UCSD-AML1 (cell line): ENCODE data around the gene VPS35.

Experiments
- DNase-seq: peaks from one replicate; lab custom pipeline; 2025; ENCODE audit not compliant: unreplicated experiment; lab: John Stamatoyannopoulos, UW

The VPS35 gene

DNA sequence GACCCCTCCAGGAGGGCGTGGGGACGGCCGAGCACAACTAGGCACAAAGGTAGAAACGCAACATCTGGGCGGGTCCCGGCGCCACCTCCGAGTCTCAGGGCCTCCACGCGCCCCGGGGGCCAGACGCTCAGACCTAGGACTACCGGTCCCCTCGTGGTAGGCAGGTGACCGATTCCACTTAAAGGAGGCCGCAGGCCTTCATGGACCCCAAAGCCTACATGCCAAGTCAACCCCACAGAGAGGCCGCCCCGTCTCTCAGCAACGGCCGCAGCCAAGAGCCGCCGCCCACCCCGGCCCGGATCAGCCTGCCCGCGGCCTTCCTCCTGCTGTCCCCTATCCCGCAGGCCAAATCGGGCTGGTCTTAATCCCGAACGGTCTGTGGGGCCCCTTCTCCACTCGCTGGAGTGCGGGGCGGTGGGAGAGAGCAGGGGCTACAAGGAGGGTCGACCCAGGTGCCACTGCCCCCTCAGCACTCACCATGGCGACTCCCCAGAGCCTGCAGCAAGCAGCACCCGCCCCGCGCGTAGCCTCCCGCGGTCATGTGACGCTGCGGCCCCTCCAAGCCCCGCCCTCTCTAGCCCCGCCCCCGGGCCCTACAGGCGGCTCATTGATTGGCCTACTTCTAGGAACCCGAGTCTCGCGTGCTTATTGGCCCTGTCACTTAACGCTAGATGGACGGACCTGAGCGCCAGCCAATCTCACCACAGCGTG lies at the start of gene VPS35:
TSS of gene VPS35 (minus strand) at position 525 of the 711 bp plus-strand sequence. CDS start at position 480, 45 bp downstream.
- DNase-seq: peak; percentile 99

DNA sequence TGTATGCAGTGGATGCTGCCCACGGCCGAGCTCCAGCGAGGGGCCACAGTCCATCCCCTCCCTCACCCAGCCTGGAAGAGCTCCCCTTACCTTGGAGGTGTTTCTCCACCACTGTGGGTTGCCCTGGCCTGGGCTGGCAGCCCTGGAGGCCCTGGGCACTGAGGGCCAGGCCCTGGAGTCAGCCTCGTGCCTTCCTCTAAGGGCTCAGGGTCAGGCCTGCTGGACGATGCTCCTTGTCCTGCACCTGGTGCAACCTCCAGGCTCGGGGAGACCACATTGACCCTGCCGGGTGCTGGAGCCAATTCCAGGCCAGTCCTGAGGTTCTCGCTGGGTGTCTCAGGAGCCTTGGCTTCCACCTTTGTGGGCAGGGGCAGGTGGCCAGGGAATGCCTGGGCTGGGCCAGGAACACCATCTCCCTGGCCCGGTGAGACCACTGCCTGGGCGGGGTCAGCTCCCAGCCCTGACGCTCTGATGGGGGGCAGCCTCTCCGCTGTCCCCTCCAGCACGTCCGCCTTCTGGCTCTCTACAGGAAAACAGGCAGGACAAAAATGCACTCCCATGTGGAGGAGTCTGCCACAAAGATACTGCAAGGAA lies 48.7 kb upstream of the VPS35 start:
- DNase-seq: no peak

DNA sequence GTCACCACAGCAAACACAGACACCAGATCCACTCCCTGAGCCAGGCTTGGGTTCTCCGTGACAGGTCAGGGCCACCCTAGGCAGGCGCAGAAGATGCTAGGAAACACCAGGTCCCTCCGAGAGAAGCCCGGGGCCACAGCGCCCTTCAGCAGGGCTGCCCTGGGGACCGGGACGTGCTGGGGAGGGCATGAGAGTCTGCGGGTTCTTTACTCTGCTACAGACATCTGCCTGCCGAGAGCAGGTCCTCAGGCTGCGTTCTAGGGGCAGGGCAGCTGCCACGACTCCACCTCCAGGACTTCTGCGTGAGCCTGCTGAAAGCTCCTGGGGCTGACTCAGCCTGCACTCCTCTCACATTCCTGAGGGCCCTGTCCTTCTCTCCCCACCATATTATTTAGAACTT lies 47.7 kb upstream of the VPS35 start:
- no peak for DNase-seq

DNA sequence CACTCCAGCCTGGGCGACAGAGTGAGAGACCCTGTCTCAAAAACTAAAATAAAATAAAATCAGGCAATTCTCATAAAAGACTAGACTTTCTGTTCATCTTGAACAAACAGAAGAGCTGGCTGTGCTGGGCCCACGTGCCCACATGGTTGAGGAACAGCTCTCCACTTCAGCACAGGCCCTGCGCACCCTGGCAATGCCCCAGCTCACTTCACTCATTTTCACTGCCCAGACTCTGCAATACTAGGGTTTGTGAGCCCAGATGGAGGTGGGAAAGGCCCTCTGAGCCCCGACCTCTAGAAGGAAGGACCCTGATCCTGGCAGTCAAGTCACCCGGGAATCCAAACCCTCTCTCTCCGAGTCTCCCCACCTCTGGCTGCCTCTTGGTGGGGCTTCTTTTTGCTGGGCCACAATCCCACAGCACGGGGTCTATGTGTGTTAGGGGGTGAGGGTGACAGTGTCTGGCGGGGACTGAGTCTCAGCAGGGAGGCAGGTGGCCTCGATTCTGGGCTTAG lies 44.4 kb upstream of the VPS35 start:
- DNase-seq: no peak

DNA sequence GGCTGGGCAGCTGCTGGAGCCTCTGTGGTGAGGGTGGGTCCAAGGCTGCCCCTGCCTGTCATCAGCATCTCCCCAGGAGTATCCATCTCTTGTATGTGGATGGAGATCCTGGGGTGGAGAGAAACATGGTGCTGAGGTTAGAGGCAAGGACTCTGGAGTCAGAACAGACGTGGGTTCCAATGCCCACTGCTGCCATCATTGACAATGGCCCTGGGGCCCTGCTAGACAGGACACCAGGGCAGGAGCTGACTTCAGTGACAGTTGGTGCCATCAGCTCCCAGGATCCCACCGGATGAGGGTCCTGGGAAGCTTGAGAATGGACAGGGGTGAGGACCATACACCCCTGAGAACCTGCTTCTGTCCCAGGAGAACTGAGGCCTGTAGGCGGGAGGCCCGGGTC lies 43.6 kb upstream of the VPS35 start:
- DNase-seq: no peak

DNA sequence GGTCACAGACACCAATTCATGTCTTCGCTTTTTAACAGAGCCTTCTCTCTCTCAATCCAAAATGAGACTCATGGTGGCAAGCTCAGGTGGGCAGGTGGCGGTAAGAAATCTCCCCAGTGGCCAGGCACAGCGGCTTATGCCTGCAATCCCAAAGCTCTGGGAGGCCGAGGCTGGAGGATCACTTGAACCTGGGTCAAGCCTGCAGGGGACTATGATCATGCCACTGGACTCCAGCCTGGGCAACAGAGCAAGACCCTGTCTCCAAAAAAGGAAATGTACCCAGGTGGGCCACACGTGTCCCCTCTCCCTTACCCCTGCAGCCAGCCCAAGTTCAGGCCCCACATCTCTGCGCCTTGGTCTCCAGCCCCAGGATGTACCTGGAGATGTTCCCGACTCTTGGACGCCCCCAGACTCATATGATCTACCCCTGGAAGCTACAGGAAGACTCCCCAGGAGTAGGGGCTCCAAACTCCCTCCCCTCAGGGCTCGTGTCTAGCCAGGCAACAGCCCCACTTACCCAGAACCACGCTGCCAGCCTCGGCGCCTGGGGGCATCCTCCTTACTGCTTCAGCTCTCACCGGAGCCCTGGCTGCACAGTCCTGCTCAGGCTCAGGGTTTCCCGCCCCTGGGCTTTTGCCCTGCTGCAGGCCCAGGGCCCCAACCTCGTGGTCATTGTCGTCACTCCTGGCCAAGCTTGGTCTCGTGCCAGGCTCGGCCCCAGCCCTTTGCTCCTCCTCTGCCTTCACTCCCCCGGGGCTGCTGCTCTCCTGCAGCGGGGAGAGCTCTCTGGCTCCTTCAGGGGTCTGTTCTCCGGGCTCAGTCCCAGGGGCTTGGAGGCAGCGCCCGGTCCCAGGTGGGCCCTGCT lies 42.9 kb upstream of the VPS35 start:
- DNase-seq: no peak

DNA sequence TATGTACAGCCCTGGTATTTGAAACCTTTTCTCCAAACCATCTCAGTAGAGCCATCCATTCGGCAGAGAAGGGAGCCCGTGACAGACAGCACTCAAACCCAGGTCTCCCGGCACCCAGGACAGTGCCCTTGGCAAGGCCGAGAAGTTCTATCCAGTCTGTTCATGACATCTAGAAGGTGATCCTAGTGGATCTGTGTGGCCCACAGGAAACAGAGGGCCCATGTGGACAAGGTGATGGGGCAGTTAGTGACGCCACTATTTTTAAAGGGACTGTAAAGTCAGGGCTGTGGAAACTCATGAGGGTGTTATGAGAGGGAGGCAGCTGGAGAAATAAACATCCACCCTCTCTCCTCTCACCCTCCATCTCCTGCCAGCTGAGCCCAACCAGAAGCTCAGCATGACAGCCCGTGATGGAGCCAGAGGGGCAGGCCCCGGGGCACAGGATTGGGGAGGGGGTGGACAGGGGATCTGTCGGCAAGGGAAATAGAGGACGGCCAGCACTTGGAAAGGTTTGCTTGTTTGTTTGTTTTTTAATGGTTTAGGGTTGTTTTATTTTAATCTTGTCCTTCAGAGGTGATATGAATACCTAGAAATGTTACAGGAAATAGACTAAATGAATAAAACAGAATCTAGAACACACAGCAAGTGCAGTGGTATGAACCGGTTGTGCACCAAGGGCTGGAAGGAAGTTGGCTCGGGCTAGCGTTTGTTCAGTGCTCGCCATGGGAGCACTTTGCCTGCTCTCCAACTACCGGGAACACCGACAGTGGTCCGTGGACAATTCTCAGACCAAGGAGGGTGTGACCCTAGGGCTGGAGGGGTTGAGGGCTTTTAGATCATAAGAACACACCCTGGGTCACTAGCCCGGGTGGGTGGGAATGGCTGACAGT lies 42.1 kb upstream of the VPS35 start:
- no peak for DNase-seq

DNA sequence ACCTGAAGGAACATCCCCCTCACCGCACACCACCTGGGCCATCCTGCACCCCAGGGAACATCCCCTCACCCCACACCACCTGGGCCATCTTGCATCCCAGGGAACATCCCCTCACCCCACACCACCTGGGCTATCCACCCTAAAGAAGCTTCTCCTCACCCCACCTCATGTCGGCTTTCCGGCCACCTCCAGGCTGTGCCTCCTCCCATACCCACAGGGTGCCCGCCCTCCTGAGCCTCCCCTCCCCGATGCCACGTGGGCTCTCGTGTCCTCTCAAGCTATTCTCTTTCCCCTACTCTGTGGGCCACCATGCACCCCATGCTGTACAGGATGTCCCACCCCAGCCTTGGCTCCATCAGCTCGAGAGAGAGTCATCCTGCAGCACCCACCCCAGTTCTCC lies 41.1 kb upstream of the VPS35 start:
- DNase-seq: no peak

DNA sequence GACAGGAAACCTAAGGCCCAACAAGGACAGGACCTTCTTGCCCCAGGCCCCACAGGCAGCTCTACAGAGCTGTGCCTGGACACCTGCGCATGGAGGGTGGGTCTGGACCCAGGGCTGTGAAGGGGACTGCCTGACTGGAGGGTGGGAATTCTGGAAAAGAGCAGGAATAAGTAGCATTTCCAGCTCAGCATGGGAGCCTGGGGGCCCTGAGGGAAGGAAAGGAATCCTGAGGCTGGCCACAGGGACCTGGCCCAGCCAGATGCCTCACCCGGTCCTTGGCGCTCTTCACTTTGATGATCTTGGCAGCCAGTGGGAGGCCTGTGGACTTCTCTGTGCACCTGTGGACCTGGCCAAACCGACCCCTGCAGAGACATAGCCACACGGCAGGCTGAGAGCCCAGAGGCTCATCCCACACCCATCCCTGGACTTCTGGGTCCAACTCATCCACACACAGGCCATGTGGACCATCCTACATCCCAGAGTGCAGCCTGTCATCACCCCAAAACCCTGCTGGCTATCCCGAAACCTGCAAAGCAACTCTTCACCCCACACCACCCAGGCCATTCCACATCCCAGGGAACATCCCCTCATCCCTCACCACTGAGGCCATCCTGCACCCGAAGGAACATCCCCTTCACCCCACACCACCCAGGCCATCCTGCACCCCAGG lies 40.5 kb upstream of the VPS35 start:
- DNase-seq: no peak

DNA sequence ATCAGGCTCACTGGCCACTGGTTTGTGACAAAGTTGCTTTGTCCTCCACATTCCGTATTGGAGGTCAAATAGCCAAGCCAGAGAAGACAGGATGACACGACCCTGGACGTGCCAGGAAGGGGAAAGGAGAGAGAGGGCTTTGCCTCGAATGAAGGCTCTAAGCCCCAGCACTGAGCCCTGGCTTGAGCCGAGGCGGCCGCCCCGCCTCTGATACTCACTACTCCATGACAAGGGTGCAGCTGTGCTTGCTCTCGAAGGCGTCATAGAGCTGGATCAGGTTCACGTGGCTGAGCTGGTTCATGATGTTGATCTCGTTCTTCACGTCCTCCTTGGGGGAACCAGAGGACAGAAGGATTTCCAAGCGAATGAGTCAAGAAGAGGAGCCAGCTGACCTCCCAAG lies 39.8 kb upstream of the VPS35 start:
- DNase-seq: no peak

DNA sequence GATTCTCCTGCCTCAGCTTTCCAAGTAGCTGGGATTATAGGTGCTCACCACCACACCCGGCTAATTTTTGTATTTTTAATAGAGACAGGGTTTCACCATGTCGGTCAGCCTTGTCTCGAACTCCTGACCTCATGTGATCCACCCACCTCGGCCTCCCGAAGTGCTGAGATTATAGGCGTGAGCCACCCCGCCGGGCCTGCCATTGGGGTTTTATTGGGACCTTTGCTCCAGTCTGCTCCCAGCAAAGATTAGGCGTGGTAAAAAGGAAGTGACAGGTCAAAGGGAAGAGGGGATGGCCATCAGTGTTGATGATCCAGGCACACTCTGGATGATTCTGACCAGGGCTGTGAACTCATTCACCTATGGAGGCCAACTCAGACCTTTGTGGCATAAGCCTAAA lies 38.7 kb upstream of the VPS35 start:
- DNase-seq: no peak

DNA sequence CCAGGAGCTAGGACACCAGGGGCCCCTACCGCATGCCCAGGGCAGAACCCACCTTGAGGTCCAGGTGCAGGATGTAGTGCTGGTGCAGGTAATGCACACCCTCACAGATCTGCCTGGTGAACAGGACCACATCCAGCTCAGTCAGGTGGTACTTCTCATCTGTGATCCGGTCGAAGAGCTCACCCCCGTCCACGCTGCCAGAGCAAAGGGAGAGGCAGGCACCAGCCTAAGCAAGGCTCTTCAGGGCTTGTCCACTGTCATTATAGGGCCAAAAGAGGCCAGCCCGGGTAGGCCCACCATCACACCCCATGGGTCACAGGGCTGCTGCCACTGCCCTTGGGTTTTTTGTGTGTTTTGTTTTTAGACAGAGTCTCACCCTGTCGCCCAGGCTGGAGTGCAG lies 38.2 kb upstream of the VPS35 start:
- DNase-seq: no peak

DNA sequence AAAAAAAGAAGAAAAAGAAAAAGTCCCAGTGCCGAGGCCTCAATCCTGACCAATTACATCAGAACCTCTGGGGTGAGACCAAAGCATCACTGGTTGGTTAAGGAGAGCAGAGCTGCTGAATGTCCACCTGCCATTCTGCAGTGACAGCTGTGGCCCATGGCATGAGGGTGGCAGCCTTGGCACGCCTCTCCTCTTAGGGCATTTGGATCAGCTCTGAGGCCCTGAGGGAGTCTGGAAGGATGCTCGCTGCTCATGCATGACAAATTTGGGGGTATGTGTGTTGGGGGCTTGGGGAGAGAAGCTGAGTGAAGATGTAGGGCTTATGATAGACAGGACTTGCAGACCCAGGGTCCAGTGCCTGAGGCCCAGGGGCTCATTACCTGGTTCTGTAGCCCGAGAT lies 32.9 kb upstream of the VPS35 start:
- no peak for DNase-seq

DNA sequence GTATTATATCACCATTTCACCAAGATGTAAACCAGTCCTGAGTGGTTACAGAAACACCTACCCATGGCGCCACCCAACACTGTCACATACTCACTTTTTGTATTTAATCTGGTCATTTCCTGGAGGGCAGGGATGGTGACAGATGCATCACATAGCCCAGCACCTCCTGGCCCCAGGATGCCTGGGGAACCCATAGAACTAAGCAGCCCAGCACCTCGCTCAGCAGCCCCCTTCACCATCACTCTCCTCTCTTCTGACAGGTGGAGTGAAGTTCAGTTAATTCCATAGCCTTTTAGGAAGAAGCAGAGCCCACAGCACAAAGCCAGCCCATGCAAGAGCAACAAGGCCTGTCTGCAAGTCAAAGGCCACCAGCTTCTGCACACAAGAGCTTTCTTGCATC lies 31.6 kb upstream of the VPS35 start:
- no peak for DNase-seq

DNA sequence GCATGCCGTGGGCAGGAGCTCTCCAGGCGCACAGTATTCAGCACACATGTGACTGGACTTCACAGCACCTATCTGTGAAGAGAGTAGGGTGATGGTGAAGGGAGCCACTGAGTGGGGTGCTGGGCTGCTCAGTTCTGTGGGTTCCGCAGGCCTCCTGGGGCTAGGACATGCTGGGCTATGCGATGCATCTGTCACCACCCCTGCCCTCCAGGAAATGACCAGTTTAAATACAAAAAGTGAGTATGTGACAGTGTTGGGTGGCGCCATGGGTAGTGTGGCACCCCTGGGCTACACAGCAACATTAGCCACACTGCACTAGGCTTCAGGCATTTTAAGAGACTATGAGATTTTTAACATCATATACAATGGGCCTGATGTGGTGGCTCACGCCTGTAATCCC lies 30.6 kb upstream of the VPS35 start:
- DNase-seq: no peak

DNA sequence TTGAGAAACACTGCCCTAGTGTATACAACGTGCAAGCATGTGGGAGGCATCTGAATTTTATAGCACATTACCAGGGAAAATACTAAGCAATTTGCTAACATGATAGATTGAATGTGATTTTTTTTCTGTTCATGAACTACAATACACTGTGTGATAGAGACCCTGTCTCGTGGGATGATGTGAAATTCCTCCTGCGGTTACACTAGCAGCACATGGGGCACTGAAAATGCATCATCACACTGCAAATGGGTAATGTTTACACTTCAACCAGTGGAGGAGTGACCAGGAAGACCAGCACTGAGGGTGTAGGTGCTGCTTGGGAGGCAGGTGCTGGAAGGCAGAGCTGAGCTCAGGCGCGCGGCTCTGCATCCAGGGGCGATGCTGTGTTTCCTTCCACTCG lies 29.2 kb upstream of the VPS35 start:
- no peak for DNase-seq

DNA sequence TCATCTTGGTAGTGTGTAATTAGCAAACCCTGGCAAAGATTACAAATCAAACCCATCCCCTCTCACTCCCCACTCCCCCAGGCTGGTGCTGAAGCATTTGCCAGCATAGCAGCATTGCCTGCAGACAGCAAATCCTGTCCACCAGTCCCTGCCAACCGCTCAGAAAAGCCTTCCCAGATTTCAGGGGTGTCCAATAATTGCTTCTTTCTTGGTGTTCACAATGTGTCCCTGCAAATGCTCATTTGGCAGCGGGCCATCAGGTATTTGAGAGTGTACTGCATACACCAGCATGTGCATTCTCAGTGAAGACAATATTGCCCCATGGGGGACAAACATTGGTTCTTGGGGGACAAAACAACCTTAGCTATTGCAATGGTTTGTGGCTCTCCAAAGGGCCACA lies 28.7 kb upstream of the VPS35 start:
- DNase-seq: no peak

DNA sequence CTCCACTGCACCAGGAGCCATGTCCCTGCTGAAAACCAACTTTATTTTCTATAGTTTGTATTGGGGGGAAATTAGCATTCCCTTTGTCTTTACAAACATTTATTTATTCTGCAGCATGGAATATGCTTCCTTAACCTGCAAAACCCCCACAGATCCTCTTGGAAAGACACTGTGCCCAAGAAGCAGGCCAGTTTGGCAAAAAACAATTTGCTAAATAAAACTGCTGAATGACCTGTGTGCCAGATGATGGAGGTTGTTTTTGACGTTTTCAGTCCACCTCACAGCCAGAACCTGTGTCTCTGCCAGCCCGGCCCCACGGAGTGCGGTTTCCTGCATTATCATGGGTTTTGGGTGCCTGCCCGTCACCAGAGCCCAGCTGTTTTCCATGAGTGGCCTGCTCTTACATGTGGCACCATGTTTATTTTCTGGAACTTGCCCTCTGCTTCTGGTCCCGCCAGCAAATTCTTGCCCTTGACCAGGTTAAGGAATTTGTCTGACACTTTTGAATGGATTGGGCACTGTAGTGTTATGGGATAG lies 26.9 kb upstream of the VPS35 start:
- DNase-seq: no peak

DNA sequence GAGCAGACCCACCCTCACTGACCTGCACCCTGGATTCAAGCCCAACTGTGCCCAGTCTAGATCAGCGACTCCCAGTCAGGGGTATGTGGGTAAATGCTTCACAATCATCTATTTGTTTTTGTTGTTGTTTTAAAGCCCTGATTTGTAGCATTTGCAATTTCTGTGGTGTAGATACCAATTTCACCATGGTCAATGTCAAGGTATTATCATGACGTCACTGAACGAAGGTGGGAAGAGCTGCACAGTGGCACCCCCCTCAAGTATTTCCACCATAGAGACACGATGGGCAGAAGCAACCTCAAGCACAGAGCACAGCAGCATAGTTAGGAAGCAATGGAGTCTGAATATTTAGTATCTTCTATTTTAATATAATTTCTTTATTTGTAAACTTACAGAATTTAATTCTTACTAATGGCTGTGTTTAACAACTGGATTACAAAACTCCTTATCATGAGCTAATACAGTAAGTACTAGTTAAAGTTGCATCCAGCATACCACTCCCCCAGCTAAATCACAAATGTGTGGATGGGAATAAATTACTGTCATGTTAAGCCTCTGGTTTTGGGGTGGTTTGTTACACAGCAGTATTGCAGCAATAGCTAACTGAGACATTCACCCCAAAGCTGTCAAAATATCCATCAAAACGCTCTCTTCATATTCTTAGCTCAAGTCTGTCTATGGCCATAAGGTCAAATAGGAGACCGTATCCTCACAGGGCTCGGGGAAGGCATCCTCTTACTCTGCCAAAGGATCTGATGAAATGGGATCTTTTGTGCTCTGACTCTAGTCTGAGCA lies 26.0 kb upstream of the VPS35 start:
- no peak for DNase-seq
